NOMO-1 (cell line): ENCODE measurements around the gene TMEM176A.

Source experiments
- DNase-seq, 2 experiments: peaks; one replicate each; lab custom pipeline; 2025; ENCODE audit not compliant: unreplicated experiment in 2 of 2; lab: John Stamatoyannopoulos, UW

Gene TMEM176A

GRCh38 chr7:150787321-150788281 lies 13.0 kb upstream of the TMEM176A start:
- peak; percentile 44 to 71 for DNase-seq

GRCh38 chr7:150788474-150789269 lies 11.9 kb upstream of the TMEM176A start:
- DNase-seq = no peak

- DNase-seq = no peak
Measured at GRCh38 chr7:150790416-150791075, 10.0 kb upstream of the TMEM176A start.

GRCh38 chr7:150791304-150791703 lies 9.3 kb upstream of the TMEM176A start:
- no peak for DNase-seq

- DNase-seq = no peak
Measured at GRCh38 chr7:150791746-150792452, 8.7 kb upstream of the TMEM176A start.

GRCh38 chr7:150793569-150794238 lies 6.9 kb upstream of the TMEM176A start:
- no peak for DNase-seq

GRCh38 chr7:150797661-150798060 lies 2.9 kb upstream of the TMEM176A start:
- DNase-seq = no peak

- no peak for DNase-seq
Measured at GRCh38 chr7:150799156-150799555, 1.4 kb upstream of the TMEM176A start.

- no peak for DNase-seq
Measured at GRCh38 chr7:150799741-150800580, 608 bp upstream of the TMEM176A start, which contains the start of gene TMEM176B. TSS of gene TMEM176B (minus strand) at chr7:150800364. CDS start at chr7:150796569, 3,795 bp downstream.

- no peak for DNase-seq
Measured at GRCh38 chr7:150801242-150801945, 825 bp downstream of the TMEM176A start.

GRCh38 chr7:150801946-150802771 lies 1.6 kb downstream of the TMEM176A start:
- no peak for DNase-seq

GRCh38 chr7:150803161-150803860 lies 2.7 kb downstream of the TMEM176A start:
- no peak for DNase-seq

- DNase-seq = no peak
Measured at GRCh38 chr7:150804802-150805201, 4.2 kb downstream of the TMEM176A start.

- DNase-seq = no peak
Measured at GRCh38 chr7:150805864-150806263, 5.3 kb downstream of the TMEM176A start.

- no peak for DNase-seq
Measured at GRCh38 chr7:150806454-150806853, 5.9 kb downstream of the TMEM176A start.

- DNase-seq = no peak
Measured at GRCh38 chr7:150806863-150807262, 6.3 kb downstream of the TMEM176A start.
